Smooth muscle cell (in vitro differentiated cells): ENCODE data around the gene PTPRR. TPM values are rescaled to one million over a fixed set of nuclear protein-coding genes. Genes with fewer than 3 reads are reported as not detected.

Source experiments
- DNase-seq: peaks from one replicate; lab custom pipeline; 2025; ENCODE audit not compliant: unreplicated experiment; lab: John Stamatoyannopoulos, UW
- H2AFZ ChIP-seq: fragments of 200-600 bp; sonication (generic); 2 replicates; pipeline ENCODE4 v1.6.0; 2016; ENCODE audit warnings: antibody characterized with exemption, low read depth, mild to moderate bottlenecking
- H3F3A ChIP-seq: fragments of 200-600 bp; sonication (generic); 2 replicates; pipeline ENCODE4 v1.6.0; 2017; ENCODE audit warnings: antibody characterized with exemption, low read depth
- H3K27ac ChIP-seq: fragments of 200-600 bp; sonication (generic); 2 replicates; pipeline ENCODE4 v1.5.1; 2016; ENCODE audit warnings: low read depth, mild to moderate bottlenecking
- H3K27me3 ChIP-seq: fragments of 200-600 bp; sonication (generic); 2 replicates; pipeline ENCODE4 v1.6.1; 2016; ENCODE audit warnings: low read depth, mild to moderate bottlenecking
- H3K36me3 ChIP-seq: fragments of 200-600 bp; sonication (generic); 2 replicates; pipeline ENCODE4 v1.5.1; 2016; ENCODE audit warnings: low read depth
- H3K4me1 ChIP-seq: fragments of 200-600 bp; sonication (generic); 2 replicates; pipeline ENCODE4 v1.5.1; 2016; ENCODE audit warnings: low read depth
- H3K4me2 ChIP-seq: fragments of 200-600 bp; sonication (generic); 2 replicates; pipeline ENCODE4 v1.6.0; 2016; ENCODE audit warnings: mild to moderate bottlenecking
- H3K4me3 ChIP-seq: fragments of 200-600 bp; sonication (generic); 2 replicates; pipeline ENCODE4 v1.5.1; 2016; ENCODE audit warnings: mild to moderate bottlenecking
- H3K79me2 ChIP-seq: fragments of 200-600 bp; sonication (generic); 2 replicates; pipeline ENCODE4 v1.6.0; 2016; ENCODE audit warnings: low read depth, mild to moderate bottlenecking
- H3K9ac ChIP-seq: fragments of 200-600 bp; sonication (generic); 2 replicates; pipeline ENCODE4 v1.6.0; 2016; ENCODE audit warnings: low read depth
- H3K9me3 ChIP-seq: fragments of 200-600 bp; sonication (generic); replicated peaks from 2 replicates; pipeline ENCODE4 v1.5.1; 2016; ENCODE audit warnings: low read depth
- H4K20me1 ChIP-seq: fragments of 200-600 bp; sonication (generic); 2 replicates; pipeline ENCODE4 v1.6.0; 2016; ENCODE audit warnings: low read depth
- CTCF ChIP-seq: fragments of 200-600 bp; sonication (generic); IDR thresholded peaks from 2 replicates; pipeline ENCODE4 v1.5.1; 2017; ENCODE audit warnings: borderline replicate concordance, mild to moderate bottlenecking, antibody characterized with exemption; ENCODE audit not compliant: insufficient read depth, poor library complexity, severe bottlenecking
- WGBS: methylation state at CpG from one replicate; pipeline ENCODE4 v1.1.7; 2016; ENCODE audit warnings: low lambda C conversion rate; 5-methylcytosine and 5-hydroxymethylcytosine counted together
- polyA plus RNA-seq: library from polyadenylated mRNA; unstranded; fragments of >200 nt; fragmentation: Nextera tagmentation; extraction: Ambion mirVana; gene quantifications from 2 replicates; pipeline ENCODE4 v1.2.1, GENCODE V29; 2016
- total RNA-seq: library from RNA; depleted of rRNA; stranded (reverse); fragments of >200 nt; gene quantifications from 2 replicates; pipeline ENCODE4 v1.2.3, GENCODE V29; 2014

Gene PTPRR
- total and polyA plus RNA-seq, 2 experiments from 2014 or later, result 2.8 to 17.8 TPM

GRCh38 chr12:70823182-70823976 lies 97.2 kb downstream of the PTPRR start:
- no peaks in the 10 kb centered on the region for H3K27me3 ChIP-seq
- no peaks in the 10 kb centered on the region for H3K9me3 ChIP-seq
- H3K36me3 ChIP-seq, result no peaks in the 10 kb centered on the region
- DNase-seq, result no peak
- no peak overlapping the region for H2AFZ ChIP-seq
- H3F3A ChIP-seq, result no peaks in the 10 kb centered on the region
- TF ChIP-seq CTCF, result no peak
- H3K4me1 ChIP-seq, result no peaks in the 10 kb centered on the region
- H4K20me1 ChIP-seq, result no peaks in the 10 kb centered on the region
- no peaks in the 10 kb centered on the region for H3K79me2 ChIP-seq
- no peak overlapping the region for H3K27ac ChIP-seq
- H3K4me2 ChIP-seq, result no peak overlapping the region
- no peak overlapping the region for H3K4me3 ChIP-seq
- H3K9ac ChIP-seq, result no peak overlapping the region
- WGBS, result 85% methylated on average over 7 of the region's 7 CpGs

GRCh38 chr12:70822412-70822811 lies 98.1 kb downstream of the PTPRR start:
- Histone ChIP-seq H3F3A (no peaks in the 10 kb centered on the region), H3K9ac (no peak overlapping the region), H3K36me3 (no peaks in the 10 kb centered on the region), H4K20me1 (no peaks in the 10 kb centered on the region), H3K4me3 (no peak overlapping the region), H2AFZ (no peak overlapping the region), H3K4me1 (no peaks in the 10 kb centered on the region), H3K4me2 (no peak overlapping the region), H3K27ac (no peak overlapping the region), H3K9me3 (no peaks in the 10 kb centered on the region), H3K27me3 (no peaks in the 10 kb centered on the region), H3K79me2 (no peaks in the 10 kb centered on the region)
- no peak for DNase-seq
- TF ChIP-seq CTCF, result no peak
- WGBS, result 93% methylated on average over 3 of the region's 3 CpGs

GRCh38 chr12:70815971-70816391 lies 104.6 kb downstream of the PTPRR start:
- H3K79me2 ChIP-seq, result no peaks in the 10 kb centered on the region
- no peak overlapping the region for H2AFZ ChIP-seq
- DNase-seq, result no peak
- no peak overlapping the region for H3K4me2 ChIP-seq
- no peaks in the 10 kb centered on the region for H4K20me1 ChIP-seq
- no peaks in the 10 kb centered on the region for H3K9me3 ChIP-seq
- no peaks in the 10 kb centered on the region for H3K27me3 ChIP-seq
- no peak overlapping the region for H3K9ac ChIP-seq
- H3F3A ChIP-seq, result no peaks in the 10 kb centered on the region
- 63% methylated on average over 2 of the region's 2 CpGs for WGBS
- no peak overlapping the region for H3K27ac ChIP-seq
- no peak overlapping the region for H3K4me3 ChIP-seq
- no peak for TF ChIP-seq CTCF
- H3K4me1 ChIP-seq, result no peaks in the 10 kb centered on the region
- no peaks in the 10 kb centered on the region for H3K36me3 ChIP-seq

GRCh38 chr12:70815056-70815455 lies 105.5 kb downstream of the PTPRR start:
- no peak for DNase-seq
- Histone ChIP-seq H3K36me3 (no peaks in the 10 kb centered on the region), H2AFZ (no peak overlapping the region), H3K79me2 (no peaks in the 10 kb centered on the region), H3K4me3 (no peak overlapping the region), H3K27ac (no peak overlapping the region), H3K4me1 (no peaks in the 10 kb centered on the region), H3K9ac (no peak overlapping the region), H3K27me3 (no peaks in the 10 kb centered on the region), H3K9me3 (no peaks in the 10 kb centered on the region), H4K20me1 (no peaks in the 10 kb centered on the region), H3F3A (no peaks in the 10 kb centered on the region), H3K4me2 (no peak overlapping the region)
- TF ChIP-seq CTCF, result no peak
- 88% methylated on average over 2 of the region's 2 CpGs for WGBS
